ENCODE data around the gene F11R. TPM values are rescaled to one million over a fixed set of nuclear protein-coding genes. Genes with fewer than 3 reads are reported as not detected.

Gene F11R
- total and polyA plus RNA-seq, 4 donors = 2.4 to 26.0 (median 14.9) TPM

DNA sequence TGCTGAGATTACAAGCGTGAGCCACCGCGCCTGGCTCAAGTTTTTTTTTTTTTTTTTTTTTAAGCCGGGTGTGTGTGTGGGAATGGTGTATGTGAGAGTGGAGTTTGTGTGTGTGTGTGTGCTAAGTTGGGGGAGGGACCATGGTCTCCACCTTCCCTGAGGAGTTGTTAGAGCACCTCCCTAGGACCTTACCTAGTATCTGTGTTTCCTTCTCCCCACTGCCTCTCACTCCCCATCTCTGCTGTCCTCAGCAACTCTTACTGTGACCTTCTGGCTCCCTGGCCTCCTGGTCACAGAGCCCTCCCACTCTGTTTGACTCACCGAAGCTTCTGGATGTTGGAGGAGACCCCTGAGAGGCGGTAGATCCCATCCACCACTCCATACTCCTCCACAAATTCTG lies 38.3 kb upstream of the F11R start:
- no peak for ATAC-seq (ENCODE audit: low FRiP score)
- H3K27ac ChIP-seq (ENCODE audit: low read depth in 1 of 2, low read length in 2 of 2) = no peak overlapping the region
- 73 to 77% methylated on average over 6 of the region's 6 CpGs for WGBS, 2 donors
- no peaks in the 10 kb centered on the region for H3K27me3 ChIP-seq (ENCODE audit: control insufficient read depth in 1 of 2, insufficient read depth in 2 of 2, low read length in 1 of 2)
- no peaks in the 10 kb centered on the region for H3K36me3 ChIP-seq (ENCODE audit: control insufficient read depth in 1 of 2, insufficient read depth in 2 of 2, low read length in 1 of 2)
- intact Hi-C loops (cut with DNase I) = no loop called here
- no peak overlapping the region for H3K4me3 ChIP-seq (ENCODE audit: low read length in 2 of 2)
- peak in 1 of 2 donors; percentile 3 for DNase-seq
- H3K4me1 ChIP-seq (ENCODE audit: control insufficient read depth in 1 of 2, insufficient read depth in 2 of 2, low read length in 2 of 2) = no peaks in the 10 kb centered on the region
- no peaks in the 10 kb centered on the region for H3K9me3 ChIP-seq (ENCODE audit: control insufficient read depth, low read length)

DNA sequence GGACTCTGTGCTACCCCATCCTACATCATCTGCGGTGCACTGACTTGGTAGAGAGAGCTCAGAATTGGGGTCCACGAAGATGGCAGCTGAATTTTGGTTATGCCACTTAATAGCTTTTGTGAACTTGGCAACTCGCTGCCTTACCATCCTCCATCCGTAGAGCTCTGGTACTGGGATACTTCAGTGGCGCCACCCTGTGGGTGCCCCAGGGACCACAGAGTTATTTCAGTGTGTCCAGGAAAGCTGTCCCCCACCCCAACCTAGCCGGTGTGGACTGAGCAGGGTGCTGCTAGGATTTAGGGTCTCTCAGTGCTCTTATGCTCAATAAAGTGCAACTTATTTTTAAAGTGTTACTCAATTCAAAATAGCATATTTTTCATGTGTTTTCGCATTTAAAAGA lies 33.9 kb upstream of the F11R start:
- H3K36me3 ChIP-seq (ENCODE audit: control insufficient read depth in 1 of 2, insufficient read depth in 2 of 2, low read length in 1 of 2) = no peaks in the 10 kb centered on the region
- H3K27me3 ChIP-seq (ENCODE audit: control insufficient read depth in 1 of 2, insufficient read depth in 2 of 2, low read length in 1 of 2) = no peaks in the 10 kb centered on the region
- no peak overlapping the region for H3K4me3 ChIP-seq (ENCODE audit: low read length in 2 of 2)
- intact Hi-C loops (cut with DNase I) = no loop called here
- 73 to 83% methylated on average over 7 of the region's 7 CpGs for WGBS, 2 donors
- no peaks in the 10 kb centered on the region for H3K9me3 ChIP-seq (ENCODE audit: control insufficient read depth, low read length)
- DNase-seq (peak in 1 of 2 donors; percentile 17), ATAC-seq (ENCODE audit: low FRiP score) (no peak)
- no peaks in the 10 kb centered on the region for H3K4me1 ChIP-seq (ENCODE audit: control insufficient read depth in 1 of 2, insufficient read depth in 2 of 2, low read length in 2 of 2)
- H3K27ac ChIP-seq (ENCODE audit: low read depth in 1 of 2, low read length in 2 of 2) = no peak overlapping the region

DNA sequence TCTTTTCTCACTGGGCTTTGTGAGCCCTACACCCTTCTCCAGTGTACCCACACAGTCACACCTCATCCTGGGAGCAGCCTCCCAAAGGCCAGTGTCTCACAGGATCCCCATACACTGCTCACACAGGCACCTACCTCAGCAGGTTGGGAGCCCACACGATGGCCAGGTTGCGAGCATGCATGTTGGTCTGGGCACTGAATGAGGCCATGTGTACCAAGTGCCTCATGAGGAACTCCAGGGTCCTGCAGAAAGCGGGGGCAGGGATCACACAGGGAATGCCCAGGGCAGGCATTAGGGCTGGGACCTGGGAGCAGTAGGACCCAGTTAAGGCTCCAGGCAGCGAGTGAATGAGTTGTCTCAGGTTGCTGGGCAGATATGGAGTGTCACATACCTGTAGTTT lies 33.3 kb upstream of the F11R start:
- intact Hi-C loops (cut with DNase I) = no loop called here
- H3K36me3 ChIP-seq (ENCODE audit: control insufficient read depth in 1 of 2, insufficient read depth in 2 of 2, low read length in 1 of 2) = no peaks in the 10 kb centered on the region
- WGBS, 2 donors = 70 to 81% methylated on average over 4 of the region's 4 CpGs
- no peak overlapping the region for H3K27ac ChIP-seq (ENCODE audit: low read depth in 1 of 2, low read length in 2 of 2)
- no peak overlapping the region for H3K4me3 ChIP-seq (ENCODE audit: low read length in 2 of 2)
- H3K27me3 ChIP-seq (ENCODE audit: control insufficient read depth in 1 of 2, insufficient read depth in 2 of 2, low read length in 1 of 2) = no peaks in the 10 kb centered on the region
- ATAC-seq (ENCODE audit: low FRiP score) (no peak), DNase-seq (peak in 1 of 2 donors; percentile 35)
- H3K4me1 ChIP-seq (ENCODE audit: control insufficient read depth in 1 of 2, insufficient read depth in 2 of 2, low read length in 2 of 2) = no peaks in the 10 kb centered on the region
- H3K9me3 ChIP-seq (ENCODE audit: control insufficient read depth, low read length) = no peaks in the 10 kb centered on the region

DNA sequence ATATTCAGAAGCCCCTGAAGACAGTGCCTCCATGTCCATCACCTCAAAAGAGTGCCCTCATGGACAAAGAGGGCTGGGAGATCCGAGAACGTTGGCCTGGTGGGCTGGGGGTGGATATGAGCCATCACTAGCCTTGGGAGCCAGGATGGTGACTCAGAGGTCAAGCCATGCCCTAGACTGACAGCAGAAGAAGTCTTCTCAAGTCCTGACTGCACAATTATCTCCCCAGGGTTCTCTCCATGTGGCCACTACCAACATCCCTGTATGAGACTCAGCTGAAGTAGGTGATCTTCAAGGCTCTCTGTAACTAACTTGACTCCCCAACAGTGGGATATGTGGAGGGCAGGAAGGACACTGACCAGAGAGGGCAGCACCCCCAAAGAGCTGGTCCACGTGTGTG lies 31.9 kb upstream of the F11R start:
- H3K27ac ChIP-seq (ENCODE audit: low read depth in 1 of 2, low read length in 2 of 2) = no peak overlapping the region
- DNase-seq = peak in 1 of 2 donors; percentile 28
- ATAC-seq (ENCODE audit: low FRiP score) = no peak
- H3K9me3 ChIP-seq (ENCODE audit: control insufficient read depth, low read length) = no peaks in the 10 kb centered on the region
- intact Hi-C loops (cut with DNase I) = no loop called here
- WGBS, 2 donors = 55 to 71% methylated on average over 3 of the region's 3 CpGs
- H3K4me3 ChIP-seq (ENCODE audit: low read length in 2 of 2) = no peak overlapping the region
- H3K36me3 ChIP-seq (ENCODE audit: control insufficient read depth in 1 of 2, insufficient read depth in 2 of 2, low read length in 1 of 2) = no peaks in the 10 kb centered on the region
- H3K27me3 ChIP-seq (ENCODE audit: control insufficient read depth in 1 of 2, insufficient read depth in 2 of 2, low read length in 1 of 2) = no peaks in the 10 kb centered on the region
- no peaks in the 10 kb centered on the region for H3K4me1 ChIP-seq (ENCODE audit: control insufficient read depth in 1 of 2, insufficient read depth in 2 of 2, low read length in 2 of 2)

DNA sequence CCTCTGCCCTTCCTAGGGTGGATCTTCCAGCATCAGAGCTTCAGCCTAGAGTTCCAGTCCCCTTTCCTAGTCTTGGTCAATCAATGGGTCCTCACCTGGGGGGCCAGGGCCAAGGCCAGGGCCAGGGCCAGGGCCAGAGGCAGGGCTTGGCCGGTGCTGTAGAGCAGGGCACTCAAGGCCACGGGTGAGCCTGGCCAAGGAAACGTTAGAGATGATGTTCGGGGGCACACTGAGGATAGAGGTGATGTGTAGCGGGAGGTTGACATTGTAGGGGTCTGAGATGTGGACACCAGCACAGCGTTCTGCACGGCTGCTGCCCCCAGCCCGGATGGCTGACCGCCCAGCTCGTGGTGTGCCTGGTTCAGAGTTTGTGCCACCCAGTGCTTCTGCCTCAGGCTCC lies 30.3 kb upstream of the F11R start:
- H3K36me3 ChIP-seq (ENCODE audit: control insufficient read depth in 1 of 2, insufficient read depth in 2 of 2, low read length in 1 of 2) = no peaks in the 10 kb centered on the region
- no peaks in the 10 kb centered on the region for H3K9me3 ChIP-seq (ENCODE audit: control insufficient read depth, low read length)
- H3K4me3 ChIP-seq (ENCODE audit: low read length in 2 of 2) = no peak overlapping the region
- H3K27me3 ChIP-seq (ENCODE audit: control insufficient read depth in 1 of 2, insufficient read depth in 2 of 2, low read length in 1 of 2) = no peaks in the 10 kb centered on the region
- intact Hi-C loops (cut with DNase I) = no loop called here
- WGBS, 2 donors = 90% methylated on average over 10 of the region's 10 CpGs
- H3K27ac ChIP-seq (ENCODE audit: low read depth in 1 of 2, low read length in 2 of 2) = no peak overlapping the region
- ATAC-seq (ENCODE audit: low FRiP score) (no peak), DNase-seq (peak in 1 of 2 donors; percentile 24)
- H3K4me1 ChIP-seq (ENCODE audit: control insufficient read depth in 1 of 2, insufficient read depth in 2 of 2, low read length in 2 of 2) = no peaks in the 10 kb centered on the region

DNA sequence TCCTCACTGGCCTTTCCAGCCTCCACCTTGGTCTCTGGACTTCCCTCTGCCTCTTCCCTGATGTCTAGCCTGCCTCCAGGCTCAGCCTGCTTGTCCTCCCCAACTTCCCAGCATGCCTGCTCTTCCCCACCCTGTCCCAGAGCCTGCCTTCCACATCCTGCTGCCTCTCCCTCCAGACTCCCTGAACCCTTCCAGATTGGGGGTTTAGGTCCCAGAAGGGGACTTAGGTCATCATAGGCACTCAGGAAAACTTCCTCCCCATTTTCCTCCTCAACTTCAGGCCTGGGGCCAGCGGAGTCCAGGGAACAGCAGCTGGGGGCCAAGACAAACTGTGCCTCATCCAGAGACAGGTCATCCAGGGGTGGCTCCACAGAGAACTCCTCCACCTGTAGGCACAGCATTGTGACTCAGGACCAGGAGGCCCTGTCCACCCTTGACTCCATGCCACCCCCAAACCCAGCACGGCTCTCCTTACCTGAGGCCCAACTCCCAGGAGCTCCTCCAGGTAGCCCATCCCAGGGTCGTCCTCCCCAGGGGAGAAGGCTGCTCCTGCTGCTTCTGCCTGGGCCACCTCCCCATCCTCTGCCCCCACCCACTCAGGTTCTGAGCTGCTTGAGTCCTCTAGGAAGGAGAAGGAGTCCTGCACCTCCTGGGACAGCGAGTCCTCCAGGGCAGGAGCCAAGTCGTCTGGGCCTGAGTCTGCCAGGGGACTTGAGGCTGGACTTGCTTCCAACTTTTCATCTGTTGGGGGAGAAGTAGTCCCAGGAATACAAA lies 28.2 kb upstream of the F11R start:
- Histone ChIP-seq H3K27ac (ENCODE audit: low read depth in 1 of 2, low read length in 2 of 2) (no peak overlapping the region), H3K4me3 (ENCODE audit: low read length in 2 of 2) (no peak overlapping the region), H3K9me3 (ENCODE audit: control insufficient read depth, low read length) (no peaks in the 10 kb centered on the region), H3K27me3 (ENCODE audit: control insufficient read depth in 1 of 2, insufficient read depth in 2 of 2, low read length in 1 of 2) (no peaks in the 10 kb centered on the region), H3K36me3 (ENCODE audit: control insufficient read depth in 1 of 2, insufficient read depth in 2 of 2, low read length in 1 of 2) (no peaks in the 10 kb centered on the region), H3K4me1 (ENCODE audit: control insufficient read depth in 1 of 2, insufficient read depth in 2 of 2, low read length in 2 of 2) (no peaks in the 10 kb centered on the region)
- ATAC-seq (ENCODE audit: low FRiP score) = no peak
- intact Hi-C loops (cut with DNase I) = loop anchor here in 1 of 2 donors (5.0 kb wide), 1 partner anchor 68 kb away; the partner anchor contains the start of genes NIT1 and PFDN2
- WGBS, 2 donors = 84 to 87% methylated on average over 5 of the region's 5 CpGs
- peak in 1 of 2 donors; percentile 68 for DNase-seq

DNA sequence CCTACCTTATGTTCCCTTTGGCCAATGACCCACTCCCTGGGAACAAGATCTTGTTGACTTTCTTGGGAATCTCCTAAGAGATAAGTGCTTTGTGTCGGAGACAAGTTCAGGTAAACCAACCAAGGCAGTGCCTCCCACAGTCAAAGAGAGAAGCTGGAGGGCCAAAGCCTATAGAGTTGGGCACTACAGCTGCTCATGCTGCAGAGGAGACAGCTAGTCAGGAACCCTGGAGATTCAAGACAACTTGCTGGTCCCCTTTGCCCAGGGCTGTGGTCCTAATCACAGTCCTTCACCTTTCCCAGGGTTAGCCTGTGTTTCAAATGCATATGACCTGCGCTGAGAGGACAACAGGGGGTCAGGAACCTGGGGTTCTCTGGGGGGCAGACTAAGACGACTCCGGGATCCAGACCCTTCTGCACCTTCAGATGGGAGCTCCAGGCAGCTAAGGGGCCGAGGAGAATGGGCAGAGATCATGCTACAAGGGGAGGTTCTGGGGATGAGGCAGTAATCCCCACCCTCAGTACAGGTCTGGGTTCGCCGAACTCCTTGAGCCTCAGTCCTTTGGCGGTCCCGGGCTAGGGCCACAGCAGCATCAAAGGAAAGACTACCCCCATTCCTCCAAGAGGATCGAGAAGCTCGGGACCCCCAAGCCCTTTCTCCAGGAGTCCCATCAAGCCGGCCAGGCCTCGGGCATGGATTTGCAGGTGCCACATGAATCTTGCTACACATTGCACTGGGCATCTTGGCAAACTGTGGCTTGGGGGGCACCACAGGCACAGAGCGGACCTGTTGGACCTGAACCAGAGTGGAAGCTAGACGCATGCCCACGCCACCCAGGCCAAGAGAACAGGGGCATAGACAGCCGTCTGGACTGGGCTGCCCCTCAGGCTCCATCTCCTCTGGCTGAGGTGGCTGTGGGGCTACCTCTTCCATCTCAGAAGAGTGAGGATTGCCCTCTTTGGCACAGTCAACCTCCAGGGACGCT lies 26.8 kb upstream of the F11R start:
- 96 to 97% methylated on average over 18 of the region's 18 CpGs for WGBS, 2 donors
- intact Hi-C loops (cut with DNase I) = loop anchor here in 1 of 2 donors (5.0 kb wide), 1 partner anchor 70 kb away; the partner anchor contains the start of genes NIT1 and PFDN2
- DNase-seq (peak in 1 of 2 donors; percentile 65), ATAC-seq (ENCODE audit: low FRiP score) (no peak)
- no peaks in the 10 kb centered on the region for H3K36me3 ChIP-seq (ENCODE audit: control insufficient read depth in 1 of 2, insufficient read depth in 2 of 2, low read length in 1 of 2)
- no peak overlapping the region for H3K4me3 ChIP-seq (ENCODE audit: low read length in 2 of 2)
- H3K4me1 ChIP-seq (ENCODE audit: control insufficient read depth in 1 of 2, insufficient read depth in 2 of 2, low read length in 2 of 2) = no peaks in the 10 kb centered on the region
- H3K27ac ChIP-seq (ENCODE audit: low read depth in 1 of 2, low read length in 2 of 2) = no peak overlapping the region
- H3K9me3 ChIP-seq (ENCODE audit: control insufficient read depth, low read length) = no peaks in the 10 kb centered on the region
- H3K27me3 ChIP-seq (ENCODE audit: control insufficient read depth in 1 of 2, insufficient read depth in 2 of 2, low read length in 1 of 2) = no peaks in the 10 kb centered on the region

DNA sequence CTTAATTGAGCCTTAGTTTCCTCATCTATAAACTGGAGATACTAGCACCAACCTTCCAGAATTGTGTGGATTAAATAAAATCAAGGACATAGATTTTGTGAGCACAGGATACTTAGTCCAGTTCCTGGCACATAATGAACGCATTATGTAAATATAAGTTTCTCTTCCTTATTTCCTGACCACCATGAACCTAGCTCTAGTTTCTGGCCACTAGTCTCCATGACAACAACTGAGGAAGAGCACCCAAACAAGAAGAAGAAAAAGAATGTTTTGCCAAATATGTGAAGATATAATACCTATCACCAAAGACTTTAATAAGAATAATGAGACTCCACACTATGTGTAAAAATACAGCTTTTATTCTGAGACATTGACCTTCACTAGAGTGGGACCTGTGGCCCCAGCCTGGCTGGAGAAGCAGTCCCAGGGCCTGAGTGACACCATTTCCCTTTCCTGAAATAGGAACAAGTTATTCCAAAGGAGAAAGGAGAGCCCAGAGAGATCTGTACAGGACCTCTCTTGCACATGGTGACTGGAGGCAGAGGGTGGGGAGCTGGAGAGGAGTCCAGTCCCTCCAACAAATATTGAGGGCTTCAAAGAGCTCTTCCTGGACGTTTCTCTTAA lies 25.8 kb upstream of the F11R start:
- Histone ChIP-seq H3K27me3 (ENCODE audit: control insufficient read depth in 1 of 2, insufficient read depth in 2 of 2, low read length in 1 of 2) (no peaks in the 10 kb centered on the region), H3K4me3 (ENCODE audit: low read length in 2 of 2) (peak overlapping the region in 1 of 2 donors; percentile 13), H3K36me3 (ENCODE audit: control insufficient read depth in 1 of 2, insufficient read depth in 2 of 2, low read length in 1 of 2) (peaks cover 0 to 4% of the 10 kb centered on the region in 2 donors), H3K4me1 (ENCODE audit: control insufficient read depth in 1 of 2, insufficient read depth in 2 of 2, low read length in 2 of 2) (no peaks in the 10 kb centered on the region), H3K27ac (ENCODE audit: low read depth in 1 of 2, low read length in 2 of 2) (peak overlapping the region in 1 of 2 donors; percentile 55), H3K9me3 (ENCODE audit: control insufficient read depth, low read length) (no peaks in the 10 kb centered on the region)
- 73 to 84% methylated on average over 2 of the region's 2 CpGs for WGBS, 2 donors
- ATAC-seq (ENCODE audit: low FRiP score) (no peak), DNase-seq (peak in 1 of 2 donors; percentile 19)
- intact Hi-C loops (cut with DNase I) = loop anchor here in 1 of 2 donors (5.0 kb wide), 1 partner anchor 71 kb away; the partner anchor contains the start of genes NIT1 and PFDN2

Measured in aorta (tissue), 5 donors.